HuH-7.5 (cell line): ENCODE data around the gene SYNJ1.
"Not testable (repeated sequence)": the region's sequence is repeated elsewhere in the genome, so short reads cannot be mapped to it uniquely, and the experiment has no call there.

Experiments
- DNase-seq: peaks from one replicate; pipeline ENCODE4 v3.0.0; 2011; ENCODE audit warnings: low spot score

SYNJ1 gene, protein sequence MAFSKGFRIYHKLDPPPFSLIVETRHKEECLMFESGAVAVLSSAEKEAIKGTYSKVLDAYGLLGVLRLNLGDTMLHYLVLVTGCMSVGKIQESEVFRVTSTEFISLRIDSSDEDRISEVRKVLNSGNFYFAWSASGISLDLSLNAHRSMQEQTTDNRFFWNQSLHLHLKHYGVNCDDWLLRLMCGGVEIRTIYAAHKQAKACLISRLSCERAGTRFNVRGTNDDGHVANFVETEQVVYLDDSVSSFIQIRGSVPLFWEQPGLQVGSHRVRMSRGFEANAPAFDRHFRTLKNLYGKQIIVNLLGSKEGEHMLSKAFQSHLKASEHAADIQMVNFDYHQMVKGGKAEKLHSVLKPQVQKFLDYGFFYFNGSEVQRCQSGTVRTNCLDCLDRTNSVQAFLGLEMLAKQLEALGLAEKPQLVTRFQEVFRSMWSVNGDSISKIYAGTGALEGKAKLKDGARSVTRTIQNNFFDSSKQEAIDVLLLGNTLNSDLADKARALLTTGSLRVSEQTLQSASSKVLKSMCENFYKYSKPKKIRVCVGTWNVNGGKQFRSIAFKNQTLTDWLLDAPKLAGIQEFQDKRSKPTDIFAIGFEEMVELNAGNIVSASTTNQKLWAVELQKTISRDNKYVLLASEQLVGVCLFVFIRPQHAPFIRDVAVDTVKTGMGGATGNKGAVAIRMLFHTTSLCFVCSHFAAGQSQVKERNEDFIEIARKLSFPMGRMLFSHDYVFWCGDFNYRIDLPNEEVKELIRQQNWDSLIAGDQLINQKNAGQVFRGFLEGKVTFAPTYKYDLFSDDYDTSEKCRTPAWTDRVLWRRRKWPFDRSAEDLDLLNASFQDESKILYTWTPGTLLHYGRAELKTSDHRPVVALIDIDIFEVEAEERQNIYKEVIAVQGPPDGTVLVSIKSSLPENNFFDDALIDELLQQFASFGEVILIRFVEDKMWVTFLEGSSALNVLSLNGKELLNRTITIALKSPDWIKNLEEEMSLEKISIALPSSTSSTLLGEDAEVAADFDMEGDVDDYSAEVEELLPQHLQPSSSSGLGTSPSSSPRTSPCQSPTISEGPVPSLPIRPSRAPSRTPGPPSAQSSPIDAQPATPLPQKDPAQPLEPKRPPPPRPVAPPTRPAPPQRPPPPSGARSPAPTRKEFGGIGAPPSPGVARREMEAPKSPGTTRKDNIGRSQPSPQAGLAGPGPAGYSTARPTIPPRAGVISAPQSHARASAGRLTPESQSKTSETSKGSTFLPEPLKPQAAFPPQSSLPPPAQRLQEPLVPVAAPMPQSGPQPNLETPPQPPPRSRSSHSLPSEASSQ (N-terminal part only)

GRCh38 chr21:32727687-32728455, at the start of gene SYNJ1:
Gene SYNJ1, minus strand, starts transcription at chr21:32728013. Its CDS starts 1,118 bp downstream, at chr21:32726895.
- peak; percentile 71 for DNase-seq

GRCh38 chr21:32777269-32777668, 49.5 kb upstream of the SYNJ1 start:
- no peak for DNase-seq

GRCh38 chr21:32776743-32777142, 48.9 kb upstream of the SYNJ1 start:
- DNase-seq = no peak

GRCh38 chr21:32773048-32773344, 45.2 kb upstream of the SYNJ1 start:
- DNase-seq = not testable (repeated sequence)

- peak; percentile 10 for DNase-seq
These were observed 44.7 kb upstream of the SYNJ1 start for GRCh38 chr21:32772281-32773047.

- DNase-seq = peak; percentile 18
These were observed 43.2 kb upstream of the SYNJ1 start for GRCh38 chr21:32770871-32771523.

- no peak for DNase-seq
These were observed 40.7 kb upstream of the SYNJ1 start for GRCh38 chr21:32768530-32768929.

DNA sequence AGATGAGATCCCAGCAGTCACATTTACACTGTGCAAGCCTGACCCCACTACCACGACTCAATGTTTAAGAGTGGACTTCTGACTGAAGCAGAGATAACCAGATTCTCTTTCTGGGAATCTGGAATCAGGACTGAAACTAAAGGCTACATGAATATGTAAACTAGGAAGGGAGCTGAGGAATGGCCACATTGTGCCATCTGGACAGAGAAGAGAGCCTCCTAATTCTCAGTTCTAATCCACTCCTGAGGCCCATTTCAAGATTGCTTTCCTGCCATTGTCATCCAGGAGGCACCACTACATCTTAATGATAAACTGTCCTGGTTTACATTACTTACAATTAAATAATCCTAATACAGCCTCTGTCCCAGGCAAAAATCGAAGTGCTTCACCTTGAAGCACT, 37.2 kb upstream of the SYNJ1 start:
- DNase-seq = no peak

- no peak for DNase-seq
These were observed 36.4 kb upstream of the SYNJ1 start for GRCh38 chr21:32764186-32764585.

GRCh38 chr21:32757804-32758203, 30.0 kb upstream of the SYNJ1 start:
- DNase-seq = no peak

GRCh38 chr21:32756096-32756495, 28.3 kb upstream of the SYNJ1 start:
- DNase-seq = no peak

DNA sequence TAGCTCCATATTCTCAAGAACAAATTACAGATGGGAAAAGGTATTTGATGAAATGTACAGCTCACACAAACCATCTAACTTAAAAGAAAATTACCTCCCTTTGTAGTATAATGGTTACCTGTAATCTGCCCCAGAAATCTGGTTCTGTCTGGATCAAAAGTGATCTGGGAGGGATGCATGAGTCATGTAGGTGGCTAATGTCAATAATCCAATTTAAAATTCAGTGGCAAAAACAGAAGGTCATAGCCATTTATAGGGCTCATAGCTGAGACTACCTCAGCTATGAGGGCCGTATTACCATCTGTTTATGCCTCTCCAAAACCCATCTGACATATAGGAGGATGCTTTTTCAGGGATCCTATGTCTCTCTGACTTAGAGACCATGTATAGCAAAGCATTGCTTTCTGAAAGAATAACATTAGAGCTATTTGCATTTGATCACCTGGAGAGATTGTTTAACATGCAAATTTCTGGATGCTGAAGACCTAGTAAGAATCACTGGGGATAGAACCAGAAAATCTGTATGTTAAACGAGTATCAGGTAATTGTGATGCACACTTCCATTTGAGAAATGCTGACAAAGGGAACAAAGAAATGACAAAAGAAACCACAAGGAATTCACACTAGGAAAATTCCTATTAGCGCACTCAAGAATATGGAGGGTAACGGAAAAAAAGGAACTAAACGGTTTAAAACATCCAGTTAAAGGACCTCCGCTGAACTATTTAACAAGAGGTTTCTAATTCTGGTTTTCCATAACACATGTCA, 26.2 kb upstream of the SYNJ1 start:
- no peak for DNase-seq

- DNase-seq = no peak
These were observed 22.6 kb upstream of the SYNJ1 start for GRCh38 chr21:32750405-32750804.

- no peak for DNase-seq
These were observed 21.8 kb upstream of the SYNJ1 start for GRCh38 chr21:32749662-32750061.

DNA sequence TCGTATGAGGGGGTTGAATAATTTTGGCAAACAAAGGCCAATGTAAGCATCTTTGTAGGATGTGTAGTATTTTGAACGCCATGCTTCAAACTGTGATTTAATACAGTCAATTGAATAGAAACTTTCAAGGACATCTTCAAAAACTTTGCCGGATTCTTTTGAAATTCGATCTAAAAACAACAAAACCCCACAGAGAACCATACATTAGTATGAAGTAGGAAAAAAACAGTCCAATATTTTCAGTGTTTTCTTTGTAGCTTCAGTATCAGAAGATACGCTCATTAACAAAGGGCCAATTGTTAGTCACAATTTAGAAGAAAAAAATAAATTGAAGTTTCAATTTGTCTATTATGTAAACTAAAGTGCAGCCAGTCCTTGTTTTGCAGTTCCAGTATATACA, 20.7 kb upstream of the SYNJ1 start:
- no peak for DNase-seq

- DNase-seq = no peak
These were observed 19.6 kb upstream of the SYNJ1 start for GRCh38 chr21:32747396-32747795.

GRCh38 chr21:32746711-32747110, 18.9 kb upstream of the SYNJ1 start:
- not testable (repeated sequence) for DNase-seq

- DNase-seq = no peak
These were observed 14.6 kb upstream of the SYNJ1 start for GRCh38 chr21:32742396-32742795.

DNA sequence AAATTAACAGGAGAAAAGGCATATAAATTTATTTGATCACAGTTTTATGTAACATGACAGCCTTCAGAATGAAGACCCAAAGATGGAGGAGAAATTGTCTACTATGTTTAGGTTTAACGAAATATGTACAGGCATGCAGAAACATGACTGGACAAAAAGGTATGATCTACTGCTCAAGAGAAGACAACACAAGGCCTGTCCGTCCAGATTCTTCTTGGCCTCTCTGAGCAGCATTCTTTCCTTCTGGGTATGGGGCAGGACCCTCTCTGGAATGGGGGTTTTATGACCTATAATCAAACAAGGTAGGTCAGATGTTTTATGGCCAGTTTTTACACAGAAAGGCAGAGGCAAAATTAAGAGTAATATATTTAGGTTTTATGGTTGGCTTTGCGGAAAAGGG, 13.5 kb upstream of the SYNJ1 start:
- DNase-seq = no peak

GRCh38 chr21:32739946-32740345, 12.1 kb upstream of the SYNJ1 start:
- no peak for DNase-seq
